ENCODE data around the gene SIDT1. TPM values are rescaled to one million over a fixed set of nuclear protein-coding genes. Genes with fewer than 3 reads are reported as not detected.

The SIDT1 gene
- total RNA-seq, 1 experiment from 2014 or later = not detected

DNA sequence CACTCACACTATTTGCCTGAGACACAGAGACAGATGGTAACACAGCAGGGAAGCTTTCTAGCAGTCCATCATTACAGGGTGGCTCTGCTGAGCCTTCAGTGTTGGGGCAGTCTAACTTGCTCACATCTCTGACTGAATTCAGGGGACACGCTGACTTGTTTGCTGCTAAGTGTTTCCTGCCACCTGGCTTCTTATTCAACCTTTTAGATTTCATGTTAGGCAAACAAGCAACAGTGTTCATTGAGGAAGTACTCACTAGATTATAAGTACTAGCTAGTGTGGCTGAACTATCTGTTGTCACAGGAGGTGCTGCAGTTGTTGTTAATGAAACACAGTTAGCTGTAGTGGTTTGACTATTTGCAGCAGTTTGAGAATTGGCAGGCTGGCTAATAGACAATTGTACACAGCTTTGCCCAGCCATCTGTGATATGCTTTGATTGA lies 126.8 kb downstream of the SIDT1 start:
- no peak for DNase-seq (ENCODE audit: low read depth)
- in situ Hi-C loops (cut with HindIII; ENCODE audit: low pct_unique_long_range_greater_than_20kb, low sequenced_read_pairs) = no loop called here

DNA sequence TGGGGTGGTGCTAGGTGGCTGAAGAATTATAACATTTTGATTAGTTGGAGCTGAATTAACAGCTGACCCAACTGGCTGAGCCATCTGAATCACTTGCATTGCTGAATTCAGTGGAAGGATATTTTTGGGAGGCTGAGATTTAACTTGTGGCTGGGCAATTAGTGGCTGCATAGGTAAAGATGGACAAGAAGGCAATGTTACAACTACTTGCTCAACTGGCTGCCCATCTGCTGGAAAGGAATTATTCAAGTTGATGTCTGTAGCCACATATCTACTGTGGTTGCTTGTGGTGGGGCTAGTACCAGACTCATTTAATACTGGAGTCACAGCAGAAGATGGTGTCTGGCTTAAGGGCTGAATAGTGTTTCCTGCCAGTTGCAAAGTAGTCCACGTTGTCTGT lies 127.6 kb downstream of the SIDT1 start:
- no peak for DNase-seq (ENCODE audit: low read depth)

DNA sequence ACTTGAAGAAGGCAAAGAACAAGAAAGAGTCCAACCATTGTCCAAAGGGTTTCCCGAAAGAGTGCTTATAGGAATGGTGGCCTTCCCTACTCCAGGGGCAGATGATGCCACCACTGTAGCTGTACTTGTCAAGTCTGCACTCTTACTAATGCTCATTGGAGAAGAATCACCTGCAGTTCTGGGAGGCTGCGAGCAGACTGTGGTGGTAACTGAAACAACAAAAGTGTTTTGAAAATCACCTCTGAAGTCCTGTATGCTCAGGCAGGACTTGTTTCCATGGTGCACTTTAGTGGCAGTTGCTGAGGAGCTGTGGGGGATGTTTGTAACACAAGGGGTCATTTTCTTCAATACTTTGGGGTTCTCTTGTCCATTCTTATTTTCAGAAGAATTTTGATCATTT lies 128.1 kb downstream of the SIDT1 start:
- in situ Hi-C loops (cut with HindIII; ENCODE audit: low pct_unique_long_range_greater_than_20kb, low sequenced_read_pairs) = no loop called here

More for the DNA sequence above, 127.6 kb downstream of the SIDT1 start:
- in situ Hi-C loops (cut with HindIII; ENCODE audit: low pct_unique_long_range_greater_than_20kb, low sequenced_read_pairs) = no loop called here

DNA sequence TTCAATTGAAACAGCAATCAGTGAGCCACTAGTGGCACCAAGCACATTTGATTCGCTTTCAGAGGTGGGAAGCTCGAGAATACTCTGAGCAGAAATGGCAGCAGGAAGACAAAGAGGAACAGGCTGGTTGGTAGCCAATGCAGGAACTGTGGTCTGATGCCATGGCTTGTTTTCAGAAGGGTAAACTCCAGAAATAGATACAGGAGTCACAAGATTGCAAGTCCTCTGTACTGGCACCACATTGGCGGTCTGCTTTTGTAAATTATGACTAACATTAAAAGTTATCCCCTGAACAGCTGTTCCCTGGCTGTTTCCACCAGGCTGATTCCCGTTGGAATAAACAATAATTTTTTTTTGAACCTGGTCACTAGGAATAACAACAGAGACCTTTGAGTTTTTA lies 128.5 kb downstream of the SIDT1 start:
- DNase-seq (ENCODE audit: low read depth) = no peak
- in situ Hi-C loops (cut with HindIII; ENCODE audit: low pct_unique_long_range_greater_than_20kb, low sequenced_read_pairs) = no loop called here

More for the DNA sequence above, 128.1 kb downstream of the SIDT1 start:
- no peak for DNase-seq (ENCODE audit: low read depth)

DNA sequence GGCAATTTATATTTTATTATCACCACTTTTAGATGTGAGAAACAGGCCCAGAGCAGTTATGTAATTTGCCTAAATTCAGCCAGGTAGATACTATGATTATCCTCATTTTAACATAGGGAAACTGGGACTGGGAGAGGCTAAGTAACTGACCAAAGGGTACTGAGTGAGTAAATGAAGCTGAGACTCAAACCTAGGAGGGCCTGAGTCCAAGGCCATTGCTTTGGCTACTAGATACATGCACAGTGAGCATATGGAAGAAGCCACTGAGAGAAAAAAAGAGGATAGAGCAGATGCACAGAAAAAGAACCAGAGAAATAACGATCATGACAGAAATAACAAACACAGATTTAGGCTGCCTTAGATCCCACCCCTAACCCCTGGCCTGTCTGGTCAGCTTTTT lies 130.5 kb downstream of the SIDT1 start:
- DNase-seq (ENCODE audit: low read depth) = no peak
- in situ Hi-C loops (cut with HindIII; ENCODE audit: low pct_unique_long_range_greater_than_20kb, low sequenced_read_pairs) = no loop called here

DNA sequence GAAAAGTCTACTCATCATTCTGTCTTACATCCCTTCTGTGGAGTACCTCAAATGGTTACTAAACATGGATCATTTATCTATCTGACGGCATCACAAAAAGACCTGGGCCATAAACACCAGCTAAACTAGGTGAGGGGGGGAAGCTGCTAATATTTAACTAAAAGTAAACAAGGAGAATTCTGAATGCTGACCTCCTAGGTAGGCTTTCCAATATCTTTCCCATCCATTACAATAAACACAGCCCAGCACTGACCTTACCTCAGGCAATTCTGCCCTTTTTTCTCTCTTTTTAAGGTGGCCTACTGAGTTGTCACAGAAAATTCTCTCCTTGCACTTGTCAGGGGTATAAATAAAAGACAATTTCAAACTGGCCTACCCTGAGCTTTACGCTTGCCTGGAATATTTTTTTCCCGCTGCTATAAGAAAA lies 131.0 kb downstream of the SIDT1 start:
- DNase-seq (ENCODE audit: low read depth) = no peak
- in situ Hi-C loops (cut with HindIII; ENCODE audit: low pct_unique_long_range_greater_than_20kb, low sequenced_read_pairs) = no loop called here

DNA sequence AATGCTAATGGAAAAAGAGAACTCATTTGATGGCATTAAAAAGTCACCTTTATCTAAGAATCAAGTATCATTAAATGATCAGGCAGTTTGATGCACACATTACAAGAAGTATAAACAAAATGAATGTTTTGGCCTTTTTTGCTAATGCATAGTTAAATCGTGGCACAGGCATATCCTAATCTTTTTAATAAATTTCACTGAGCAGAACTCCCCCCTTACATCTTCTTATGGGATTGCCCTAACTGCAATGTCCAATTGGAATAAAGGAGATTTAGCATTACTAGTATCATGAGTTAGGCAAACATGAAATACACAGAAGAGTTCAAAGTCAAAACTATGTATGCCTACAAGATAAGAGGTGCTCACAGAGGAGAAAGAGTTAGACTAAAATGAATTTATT lies 131.4 kb downstream of the SIDT1 start:
- in situ Hi-C loops (cut with HindIII; ENCODE audit: low pct_unique_long_range_greater_than_20kb, low sequenced_read_pairs) = no loop called here
- DNase-seq (ENCODE audit: low read depth) = no peak

DNA sequence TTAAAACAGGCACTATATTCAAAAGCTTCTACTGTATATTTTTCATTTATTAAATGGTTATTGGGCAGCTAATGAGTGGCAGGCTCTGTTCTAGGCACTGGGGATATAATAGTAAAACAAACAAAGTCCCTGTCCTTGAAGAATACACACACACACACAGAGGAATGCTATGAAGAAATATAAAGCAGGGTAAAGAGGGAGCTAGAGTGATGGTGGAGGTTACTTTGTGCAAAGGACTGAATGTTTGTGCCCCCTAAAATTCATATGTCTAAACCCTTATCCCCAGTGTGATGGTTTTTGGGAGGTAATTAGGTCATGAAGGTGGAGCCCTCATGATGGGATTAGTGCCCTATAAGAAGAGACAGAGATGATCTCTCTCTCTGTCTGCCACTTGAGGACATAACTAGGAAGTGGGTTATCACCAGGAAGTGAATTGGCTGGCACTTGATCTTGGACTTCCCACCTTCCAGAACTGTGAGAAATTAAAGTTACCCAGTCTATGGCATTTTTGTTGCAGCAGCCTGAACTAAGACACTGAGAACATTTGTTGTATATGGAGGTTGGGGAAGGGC lies 132.3 kb downstream of the SIDT1 start:
- DNase-seq (ENCODE audit: low read depth) = no peak
- in situ Hi-C loops (cut with HindIII; ENCODE audit: low pct_unique_long_range_greater_than_20kb, low sequenced_read_pairs) = no loop called here

DNA sequence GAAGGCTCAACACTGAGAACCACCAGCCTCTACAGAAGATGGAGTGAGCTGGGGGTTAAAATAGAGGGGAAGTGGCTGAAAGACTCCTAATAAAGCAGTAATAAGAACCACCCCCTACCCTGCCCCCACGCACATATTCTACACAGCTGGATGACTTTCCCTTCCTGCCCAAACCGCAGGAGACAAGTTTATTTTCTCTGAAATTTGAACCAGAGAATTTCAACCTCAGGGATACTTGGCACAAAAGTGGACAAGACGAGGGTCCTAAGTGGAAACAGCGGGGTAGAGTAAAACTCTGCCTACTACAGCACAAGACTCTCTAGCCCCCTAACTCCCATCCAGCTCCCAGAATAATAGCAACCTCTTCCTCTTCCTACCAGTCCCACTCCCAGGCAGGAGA lies 135.7 kb downstream of the SIDT1 start:
- DNase-seq (ENCODE audit: low read depth) = no peak

DNA sequence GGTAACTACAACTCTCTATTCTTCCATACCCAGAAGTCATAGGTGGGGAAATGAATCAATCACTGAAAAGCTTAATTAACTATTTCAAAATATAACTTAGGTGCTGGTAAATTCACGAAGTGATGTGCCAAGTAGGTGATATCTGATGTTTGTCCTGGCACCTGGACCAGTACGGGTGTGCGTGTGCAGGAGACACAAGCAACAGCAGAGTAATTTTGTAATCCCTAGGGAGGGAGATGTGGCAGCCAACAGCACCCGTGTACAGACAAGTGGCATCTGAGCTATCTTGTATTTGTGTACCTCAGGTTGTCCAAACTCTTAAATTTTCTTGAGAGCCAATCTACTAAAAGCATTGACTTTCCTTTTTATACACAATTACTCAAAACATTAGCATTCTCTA lies 141.2 kb downstream of the SIDT1 start:
- DNase-seq (ENCODE audit: low read depth) = no peak
- in situ Hi-C loops (cut with HindIII; ENCODE audit: low pct_unique_long_range_greater_than_20kb, low sequenced_read_pairs) = no loop called here

More for the DNA sequence above, 135.7 kb downstream of the SIDT1 start:
- in situ Hi-C loops (cut with HindIII; ENCODE audit: low pct_unique_long_range_greater_than_20kb, low sequenced_read_pairs) = no loop called here

DNA sequence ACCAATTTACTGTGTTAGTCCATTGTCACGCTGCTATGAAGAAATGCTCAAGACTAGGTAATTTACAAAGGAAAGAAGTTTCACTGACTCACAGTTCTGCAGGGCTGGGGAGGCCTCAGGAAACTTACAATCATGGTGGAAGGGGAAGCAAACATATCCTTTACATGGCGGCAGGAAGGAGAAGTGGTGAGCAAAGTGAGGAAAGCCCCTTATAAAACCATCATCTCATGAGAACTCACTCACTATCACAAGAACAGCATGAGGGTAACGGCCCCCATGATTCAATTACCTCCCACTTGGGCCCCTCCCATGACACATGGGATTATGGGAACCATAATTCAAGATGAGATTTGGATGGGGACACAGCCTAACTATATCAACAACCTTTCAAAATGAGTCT lies 143.9 kb downstream of the SIDT1 start:
- no peak for DNase-seq (ENCODE audit: low read depth)
- in situ Hi-C loops (cut with HindIII; ENCODE audit: low pct_unique_long_range_greater_than_20kb, low sequenced_read_pairs) = no loop called here

DNA sequence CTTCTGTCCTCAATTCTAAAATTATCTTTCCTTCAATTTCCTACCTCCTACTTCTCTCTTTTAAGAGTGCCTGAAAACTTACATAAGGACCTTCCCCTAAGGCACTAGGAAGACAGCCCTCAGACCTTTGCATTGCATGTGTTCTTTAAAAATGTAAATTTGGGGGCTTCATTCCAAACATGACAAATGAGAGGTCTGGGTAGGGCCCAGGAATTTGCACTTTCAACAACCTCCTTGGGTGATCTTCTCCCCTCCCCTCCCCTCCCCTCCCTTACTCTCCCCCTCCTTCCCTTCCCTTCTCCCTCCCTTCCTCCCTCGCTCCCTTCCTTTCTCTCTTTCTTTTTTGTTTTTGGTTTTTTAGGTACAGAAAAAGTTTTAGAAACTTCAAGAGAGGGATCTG lies 145.4 kb downstream of the SIDT1 start:
- no peak for DNase-seq (ENCODE audit: low read depth)
- in situ Hi-C loops (cut with HindIII; ENCODE audit: low pct_unique_long_range_greater_than_20kb, low sequenced_read_pairs) = no loop called here

DNA sequence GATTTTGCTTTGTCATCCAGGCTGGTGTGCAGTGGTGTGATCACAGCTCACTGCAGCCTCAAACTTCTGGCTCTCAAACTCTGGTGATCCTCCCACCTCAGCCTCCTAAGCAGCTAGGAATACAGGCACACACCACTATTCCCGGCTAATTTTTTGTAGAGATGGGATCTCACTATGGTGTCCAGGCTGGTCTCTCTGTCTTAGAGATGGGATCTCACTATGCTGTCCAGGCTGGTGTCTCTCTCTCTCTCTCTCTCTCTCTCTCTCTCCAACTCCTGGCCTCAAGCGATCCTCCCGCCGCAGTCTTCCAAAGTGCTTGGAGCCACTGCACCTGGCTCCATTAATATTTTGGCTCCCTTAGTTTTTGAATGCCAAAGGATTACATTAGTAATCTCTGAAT lies 146.4 kb downstream of the SIDT1 start:
- DNase-seq (ENCODE audit: low read depth) = no peak
- in situ Hi-C loops (cut with HindIII; ENCODE audit: low pct_unique_long_range_greater_than_20kb, low sequenced_read_pairs) = no loop called here

Other genes starting within 250 kb of the SIDT1 start
- not detected in 2 replicates for gene CFAP44, start 91.1 kb upstream of the SIDT1 start, total RNA-seq (2014; rRNA removed; shearing (Covaris generic); ENCODE audit: low replicate concordance)
- 10.2 and 33.6 TPM in 2 replicates for gene SPICE1, start 17.4 kb upstream of the SIDT1 start, total RNA-seq (2014; rRNA removed; shearing (Covaris generic); ENCODE audit: low replicate concordance)
- 0.44 and 1.3 TPM in 2 replicates for gene USF3, start 164.1 kb downstream of the SIDT1 start, total RNA-seq (2014; rRNA removed; shearing (Covaris generic); ENCODE audit: low replicate concordance)
- 10.9 and 24.0 TPM in 2 replicates for gene NAA50, start 213.7 kb downstream of the SIDT1 start, total RNA-seq (2014; rRNA removed; shearing (Covaris generic); ENCODE audit: low replicate concordance)
- gene ATP6V1A, start 214.5 kb downstream of the SIDT1 start, total RNA-seq (2014; rRNA removed; shearing (Covaris generic); ENCODE audit: low replicate concordance) = 27.7 and 32.1 TPM in 2 replicates